Measurements from ENCODE around the gene CRIM1.

The CRIM1 gene

GRCh38 chr2:36582538-36582937 is 227.0 kb downstream of the CRIM1 start:
- TF ChIP-seq, protein P1, sequence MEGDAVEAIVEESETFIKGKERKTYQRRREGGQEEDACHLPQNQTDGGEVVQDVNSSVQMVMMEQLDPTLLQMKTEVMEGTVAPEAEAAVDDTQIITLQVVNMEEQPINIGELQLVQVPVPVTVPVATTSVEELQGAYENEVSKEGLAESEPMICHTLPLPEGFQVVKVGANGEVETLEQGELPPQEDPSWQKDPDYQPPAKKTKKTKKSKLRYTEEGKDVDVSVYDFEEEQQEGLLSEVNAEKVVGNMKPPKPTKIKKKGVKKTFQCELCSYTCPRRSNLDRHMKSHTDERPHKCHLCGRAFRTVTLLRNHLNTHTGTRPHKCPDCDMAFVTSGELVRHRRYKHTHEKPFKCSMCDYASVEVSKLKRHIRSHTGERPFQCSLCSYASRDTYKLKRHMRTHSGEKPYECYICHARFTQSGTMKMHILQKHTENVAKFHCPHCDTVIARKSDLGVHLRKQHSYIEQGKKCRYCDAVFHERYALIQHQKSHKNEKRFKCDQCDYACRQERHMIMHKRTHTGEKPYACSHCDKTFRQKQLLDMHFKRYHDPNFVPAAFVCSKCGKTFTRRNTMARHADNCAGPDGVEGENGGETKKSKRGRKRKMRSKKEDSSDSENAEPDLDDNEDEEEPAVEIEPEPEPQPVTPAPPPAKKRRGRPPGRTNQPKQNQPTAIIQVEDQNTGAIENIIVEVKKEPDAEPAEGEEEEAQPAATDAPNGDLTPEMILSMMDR (conservative IDR thresholded peaks at IDR 0.05): no peak
- TF ChIP-seq ZFX (IDR thresholded peaks at IDR 0.05): no peak
- no peak overlapping the region for H3K27ac ChIP-seq

GRCh38 chr2:36582951-36583350 is 227.4 kb downstream of the CRIM1 start:
- H3K27ac ChIP-seq: no peak overlapping the region
- TF ChIP-seq ZFX (IDR thresholded peaks at IDR 0.05): no peak
- TF ChIP-seq, protein P1 (conservative IDR thresholded peaks at IDR 0.05): no peak

DNA sequence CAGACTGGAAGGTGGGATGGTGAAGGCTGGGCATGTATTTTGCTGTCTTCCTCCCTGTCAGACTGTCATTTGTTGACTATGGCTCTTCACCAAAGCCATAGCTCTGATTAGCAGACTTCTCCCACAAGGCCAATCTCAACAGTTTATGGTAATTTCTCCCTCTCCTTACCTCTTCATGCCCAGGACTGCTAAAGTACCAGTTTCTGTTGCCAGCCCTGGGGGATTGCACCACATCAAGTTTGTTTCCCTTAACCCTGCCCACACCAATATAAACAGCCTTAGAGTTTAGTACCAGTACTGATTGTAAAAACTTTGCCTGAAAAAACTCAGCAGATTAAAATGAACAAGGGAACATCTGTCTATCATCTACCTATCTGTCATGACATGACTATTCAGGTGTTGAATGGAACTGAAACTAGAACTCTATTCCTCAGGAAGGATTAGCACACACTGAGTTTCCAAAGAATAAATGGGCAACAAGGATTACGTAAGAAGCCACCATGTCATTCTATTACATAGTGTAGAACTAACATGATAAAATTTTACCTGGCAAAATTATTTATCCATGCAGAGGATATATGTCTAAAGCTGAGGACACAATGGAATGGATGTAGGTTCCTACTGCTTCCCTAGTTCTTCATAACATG is 228.7 kb downstream of the CRIM1 start:
- no peak for TF ChIP-seq ZFX (IDR thresholded peaks at IDR 0.05)
- TF ChIP-seq, protein P1 (conservative IDR thresholded peaks at IDR 0.05): no peak
- H3K27ac ChIP-seq: no peak overlapping the region

- no peak overlapping the region for H3K27ac ChIP-seq
- TF ChIP-seq, protein P1 (conservative IDR thresholded peaks at IDR 0.05): no peak
- no peak for TF ChIP-seq ZFX (IDR thresholded peaks at IDR 0.05)
Measured at GRCh38 chr2:36586672-36587071, 231.1 kb downstream of the CRIM1 start.

DNA sequence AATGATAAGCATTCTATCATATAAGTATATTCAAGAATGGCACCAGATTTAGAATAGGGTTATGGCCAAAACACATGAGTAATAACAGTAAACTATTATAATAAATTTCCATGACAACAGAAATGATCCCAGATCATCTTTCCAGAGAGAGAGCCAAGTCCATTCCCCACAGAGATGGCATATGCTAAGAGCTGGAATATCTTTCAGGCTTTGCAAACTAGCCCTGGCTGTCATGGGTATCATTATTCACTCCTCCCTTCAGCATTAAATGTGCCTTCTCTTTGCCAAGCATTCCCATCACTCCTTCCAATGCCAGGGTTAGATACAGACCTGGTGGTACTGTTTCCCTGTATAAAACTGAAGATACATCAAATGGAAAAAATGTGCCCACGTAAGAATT is 231.5 kb downstream of the CRIM1 start:
- H3K27ac ChIP-seq: no peak overlapping the region
- TF ChIP-seq ZFX (IDR thresholded peaks at IDR 0.05): no peak
- TF ChIP-seq, protein P1 (conservative IDR thresholded peaks at IDR 0.05): no peak

- TF ChIP-seq ZFX (IDR thresholded peaks at IDR 0.05): no peak
- TF ChIP-seq, protein P1 (conservative IDR thresholded peaks at IDR 0.05): no peak
- H3K27ac ChIP-seq: no peak overlapping the region
Measured at GRCh38 chr2:36587556-36587955, 232.0 kb downstream of the CRIM1 start.

DNA sequence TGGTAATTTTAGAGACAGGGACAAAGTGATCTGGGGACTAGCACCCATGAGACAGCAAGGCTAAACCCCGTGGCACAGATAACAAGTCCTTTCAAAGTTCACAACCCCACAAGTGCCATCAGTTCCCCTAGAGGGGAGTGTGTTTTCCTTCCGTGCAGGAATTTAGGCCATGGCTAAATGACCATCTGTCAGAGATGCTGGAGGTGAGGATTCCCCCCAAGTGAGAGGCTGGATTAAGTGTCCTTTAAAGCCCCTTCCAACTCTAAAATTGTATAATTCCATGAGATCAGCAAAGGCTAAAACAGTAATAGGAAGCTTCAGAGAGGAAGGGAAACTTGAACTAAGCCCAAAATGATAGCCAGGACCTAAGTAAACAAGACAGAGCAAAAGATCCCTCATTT is 233.7 kb downstream of the CRIM1 start:
- H3K27ac ChIP-seq: no peak overlapping the region

More for the DNA sequence above, 233.7 kb downstream of the CRIM1 start:
- no peak for TF ChIP-seq ZFX (IDR thresholded peaks at IDR 0.05)
- TF ChIP-seq, protein P1 (conservative IDR thresholded peaks at IDR 0.05): no peak

Measured in C4-2B (cell line).